Gastroesophageal sphincter (tissue), 3 donors: Measurements from ENCODE around the gene NR2C1.

Experiments
- EP300 ChIP-seq: sonication (generic); formaldehyde crosslinking; IDR thresholded peaks from one replicate; pipeline ENCODE4 v1.6.1; 2017; ENCODE audit warnings: antibody characterized with exemption, mild to moderate bottlenecking
- POLR2A ChIP-seq, 2 donors: fragments of 450-650 bp; IDR thresholded peaks; one replicate each; pipeline ENCODE4 v1.6.1; 2017; ENCODE audit warnings: antibody characterized with exemption in 2 of 2, mild to moderate bottlenecking in 2 of 2, moderate library complexity in 1 of 2
- POLR2AphosphoS5 ChIP-seq: sonication (generic); formaldehyde crosslinking; IDR thresholded peaks from one replicate; pipeline ENCODE4 v1.6.1; 2017; ENCODE audit warnings: antibody characterized with exemption
- TF ChIP-seq, protein P1 (sequence below), 4 experiments: fragments of 200-600 bp in 2 of 4; fragments of 450-650 bp in 2 of 4; sonication (generic) in 1 of 4; IDR thresholded peaks; one replicate each; pipeline ENCODE4 v1.5.1; 2017 to 2019; ENCODE audit warnings: antibody characterized with exemption in 4 of 4, mild to moderate bottlenecking in 2 of 4, moderate library complexity in 2 of 4

- TF ChIP-seq, protein P1, sequence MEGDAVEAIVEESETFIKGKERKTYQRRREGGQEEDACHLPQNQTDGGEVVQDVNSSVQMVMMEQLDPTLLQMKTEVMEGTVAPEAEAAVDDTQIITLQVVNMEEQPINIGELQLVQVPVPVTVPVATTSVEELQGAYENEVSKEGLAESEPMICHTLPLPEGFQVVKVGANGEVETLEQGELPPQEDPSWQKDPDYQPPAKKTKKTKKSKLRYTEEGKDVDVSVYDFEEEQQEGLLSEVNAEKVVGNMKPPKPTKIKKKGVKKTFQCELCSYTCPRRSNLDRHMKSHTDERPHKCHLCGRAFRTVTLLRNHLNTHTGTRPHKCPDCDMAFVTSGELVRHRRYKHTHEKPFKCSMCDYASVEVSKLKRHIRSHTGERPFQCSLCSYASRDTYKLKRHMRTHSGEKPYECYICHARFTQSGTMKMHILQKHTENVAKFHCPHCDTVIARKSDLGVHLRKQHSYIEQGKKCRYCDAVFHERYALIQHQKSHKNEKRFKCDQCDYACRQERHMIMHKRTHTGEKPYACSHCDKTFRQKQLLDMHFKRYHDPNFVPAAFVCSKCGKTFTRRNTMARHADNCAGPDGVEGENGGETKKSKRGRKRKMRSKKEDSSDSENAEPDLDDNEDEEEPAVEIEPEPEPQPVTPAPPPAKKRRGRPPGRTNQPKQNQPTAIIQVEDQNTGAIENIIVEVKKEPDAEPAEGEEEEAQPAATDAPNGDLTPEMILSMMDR (IDR thresholded peaks at IDR 0.05), result no peak
- no peak for TF ChIP-seq POLR2A (IDR thresholded peaks at IDR 0.05)
- TF ChIP-seq POLR2AphosphoS5, result no peak
- no peak for TF ChIP-seq EP300
Observed at GRCh38 chr12:95002754-95003153, 70.7 kb downstream of the NR2C1 start.
